Mononuclear cell (primary cell): ENCODE measurements around the gene CUL9. TPM values are rescaled to one million over a fixed set of nuclear protein-coding genes. Genes with fewer than 3 reads are reported as not detected.

Experiments used
- H3K27me3 ChIP-seq: 2 replicates; pipeline ENCODE4 v1.6.0; 2011; ENCODE audit warnings: low read length, control low read depth; ENCODE audit not compliant: insufficient read depth
- H3K4me1 ChIP-seq: 2 replicates; pipeline ENCODE4 v1.5.1; 2011; ENCODE audit warnings: mild to moderate bottlenecking, low read length, control low read depth; ENCODE audit not compliant: insufficient read depth
- H3K4me3 ChIP-seq: 2 replicates; pipeline ENCODE4 v1.5.1; 2011; ENCODE audit warnings: mild to moderate bottlenecking, low read length, moderate library complexity
- H3K9me3 ChIP-seq: 2 replicates; pipeline ENCODE4 v1.5.1; 2011; ENCODE audit warnings: low read depth, mild to moderate bottlenecking, control low read depth, low read length
- total RNA-seq: library from RNA; depleted of rRNA; stranded (reverse); fragments of >200 nt; gene quantifications from one replicate; pipeline ENCODE4 v1.2.3, GENCODE V29; 2012

Gene CUL9
- total RNA-seq, 1 donor, result 24.2 TPM

DNA sequence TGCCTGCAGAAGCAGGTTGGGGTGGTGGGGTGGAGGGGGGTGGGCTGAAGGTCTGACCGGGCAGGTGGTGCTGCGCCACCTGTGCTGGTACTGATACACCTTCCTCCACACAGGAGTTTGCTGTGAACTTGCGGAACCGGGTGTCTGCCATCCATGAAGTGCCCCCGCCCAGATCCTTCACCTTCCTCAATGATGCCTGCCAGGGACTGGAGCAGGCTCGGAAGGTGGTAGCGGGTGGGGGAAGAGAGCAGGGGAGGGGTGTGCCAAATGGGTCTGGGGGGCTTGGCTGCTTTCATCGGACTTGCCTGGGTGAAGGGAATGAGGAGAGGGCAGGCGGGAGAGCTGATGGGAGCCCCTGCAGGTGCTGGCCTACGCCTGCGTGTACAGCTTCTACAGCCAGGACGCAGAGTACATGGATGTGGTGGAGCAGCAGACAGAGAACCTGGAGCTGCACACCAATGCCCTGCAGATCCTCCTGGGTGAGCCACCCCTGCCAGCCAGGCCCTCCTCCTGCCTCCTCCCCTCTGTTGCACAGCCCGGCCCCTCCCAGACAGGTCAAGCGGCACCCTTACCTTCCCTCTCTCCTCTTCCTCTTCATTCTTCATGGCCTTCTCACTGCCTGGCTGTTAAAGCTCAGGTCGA is 40.5 kb downstream of the CUL9 start:
- H3K4me1 ChIP-seq, result peaks cover 29% of the 10 kb centered on the region
- H3K9me3 ChIP-seq, result no peaks in the 10 kb centered on the region
- H3K27me3 ChIP-seq, result no peaks in the 10 kb centered on the region
- H3K4me3 ChIP-seq, result no peak overlapping the region

DNA sequence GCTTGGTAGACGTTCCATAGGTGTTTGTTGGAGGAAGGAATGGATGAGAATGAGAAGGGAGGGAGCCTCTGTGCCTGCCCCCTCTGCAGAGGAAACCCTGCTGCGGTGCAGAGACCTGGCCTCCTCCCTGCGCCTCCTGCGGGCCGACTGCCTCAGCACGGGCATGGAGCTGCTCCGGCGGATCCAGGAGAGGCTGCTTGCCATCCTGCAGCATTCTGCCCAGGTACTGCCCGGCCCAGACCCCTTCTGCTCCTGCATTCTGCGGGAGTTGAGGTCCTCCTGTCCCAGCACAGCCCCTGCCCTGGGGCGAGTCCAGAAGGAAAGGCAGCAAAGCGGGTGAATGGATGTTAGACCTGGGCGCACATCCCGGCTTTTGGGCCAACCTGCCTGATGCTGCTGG is 41.2 kb downstream of the CUL9 start:
- H3K27me3 ChIP-seq, result no peaks in the 10 kb centered on the region
- no peak overlapping the region for H3K4me3 ChIP-seq
- H3K4me1 ChIP-seq, result peaks cover 35% of the 10 kb centered on the region
- no peaks in the 10 kb centered on the region for H3K9me3 ChIP-seq

DNA sequence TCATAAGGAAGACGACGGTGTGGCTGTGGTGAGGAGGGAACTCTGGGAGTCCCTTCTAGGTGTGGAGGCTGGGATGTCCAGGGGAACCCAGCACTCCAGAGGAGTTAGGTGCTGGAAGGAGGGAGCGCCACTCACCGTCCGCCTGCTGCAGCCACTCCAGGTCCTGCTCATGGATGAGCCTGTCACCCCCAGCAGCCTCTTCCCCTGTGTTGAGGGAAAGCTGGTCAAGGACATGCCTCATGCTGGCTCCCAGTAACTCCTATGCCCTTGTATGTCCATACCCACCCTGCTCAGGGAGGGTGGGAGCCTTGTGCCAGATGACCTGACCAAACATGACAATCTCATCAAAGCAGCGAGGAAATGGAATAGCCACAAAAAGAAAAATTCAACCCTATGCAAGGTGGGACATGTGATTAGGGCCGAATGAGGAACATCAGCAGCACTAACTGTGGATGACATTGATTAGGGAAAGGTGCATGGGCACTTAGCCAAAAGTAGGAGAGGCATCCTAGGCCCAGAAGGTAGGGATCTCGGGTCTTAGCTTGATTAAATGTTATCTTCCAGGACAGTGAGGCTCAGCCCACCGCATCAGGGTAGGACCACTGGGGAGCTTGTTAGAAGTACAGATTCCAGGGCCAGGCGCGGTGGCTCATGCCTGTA is 44.3 kb downstream of the CUL9 start:
- H3K4me1 ChIP-seq, result peaks cover 49% of the 10 kb centered on the region
- no peaks in the 10 kb centered on the region for H3K9me3 ChIP-seq
- H3K27me3 ChIP-seq, result peaks cover 4% of the 10 kb centered on the region
- H3K4me3 ChIP-seq, result no peak overlapping the region

DNA sequence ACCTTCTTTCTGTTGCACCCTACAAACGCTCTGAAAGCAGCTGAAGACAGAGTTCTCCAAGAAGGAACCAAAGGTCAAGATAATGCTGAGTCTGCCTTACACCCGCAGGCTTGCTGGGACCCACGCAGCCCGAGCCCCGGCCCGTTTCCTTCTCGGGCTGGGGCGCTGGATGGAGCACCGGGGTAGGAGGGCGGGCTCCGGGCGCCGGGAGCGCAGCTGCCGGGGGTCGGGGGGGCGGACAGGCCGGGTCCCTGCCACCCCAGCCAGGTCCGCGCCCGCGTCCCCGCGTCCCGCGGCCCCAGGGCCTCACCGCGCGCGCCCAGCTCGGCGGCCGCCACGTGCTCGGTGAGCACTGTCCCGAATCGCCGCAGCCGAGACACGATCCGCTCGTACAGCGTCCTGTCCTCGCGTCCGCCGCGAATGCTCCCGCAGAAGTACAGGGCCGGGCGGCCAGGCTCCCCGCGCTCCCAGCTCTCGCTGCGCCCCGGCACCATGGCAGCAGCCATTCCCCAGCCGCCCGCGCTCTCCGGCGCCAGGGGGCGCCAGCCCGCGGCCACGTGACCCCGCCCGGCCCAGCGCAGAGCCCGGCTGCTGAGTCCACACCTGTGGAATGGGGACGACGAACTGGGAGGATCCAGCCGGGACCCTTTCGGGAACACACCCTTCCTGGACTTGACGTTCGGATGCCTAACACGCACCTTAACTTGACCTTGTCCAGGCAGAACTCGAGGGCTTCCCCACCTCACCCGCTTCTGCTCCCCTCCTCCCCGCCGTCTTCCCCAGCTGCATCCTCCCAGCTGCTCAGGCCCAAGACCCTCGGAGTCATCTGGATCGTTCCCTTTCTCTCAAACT is 47.2 kb downstream of the CUL9 start, which contains the start of gene DNPH1:
DNPH1 (minus strand) TSS at position 531 of the 852 bp plus-strand sequence; CDS start at position 506, 25 bp downstream.
- Histone ChIP-seq H3K4me3 (peak within 1 kb of the TSS; percentile 53), H3K4me1 (peaks cover 39% of the 10 kb centered on the region), H3K27me3 (peaks cover 4% of the 10 kb centered on the region), H3K9me3 (no peaks in the 10 kb centered on the region)

DNA sequence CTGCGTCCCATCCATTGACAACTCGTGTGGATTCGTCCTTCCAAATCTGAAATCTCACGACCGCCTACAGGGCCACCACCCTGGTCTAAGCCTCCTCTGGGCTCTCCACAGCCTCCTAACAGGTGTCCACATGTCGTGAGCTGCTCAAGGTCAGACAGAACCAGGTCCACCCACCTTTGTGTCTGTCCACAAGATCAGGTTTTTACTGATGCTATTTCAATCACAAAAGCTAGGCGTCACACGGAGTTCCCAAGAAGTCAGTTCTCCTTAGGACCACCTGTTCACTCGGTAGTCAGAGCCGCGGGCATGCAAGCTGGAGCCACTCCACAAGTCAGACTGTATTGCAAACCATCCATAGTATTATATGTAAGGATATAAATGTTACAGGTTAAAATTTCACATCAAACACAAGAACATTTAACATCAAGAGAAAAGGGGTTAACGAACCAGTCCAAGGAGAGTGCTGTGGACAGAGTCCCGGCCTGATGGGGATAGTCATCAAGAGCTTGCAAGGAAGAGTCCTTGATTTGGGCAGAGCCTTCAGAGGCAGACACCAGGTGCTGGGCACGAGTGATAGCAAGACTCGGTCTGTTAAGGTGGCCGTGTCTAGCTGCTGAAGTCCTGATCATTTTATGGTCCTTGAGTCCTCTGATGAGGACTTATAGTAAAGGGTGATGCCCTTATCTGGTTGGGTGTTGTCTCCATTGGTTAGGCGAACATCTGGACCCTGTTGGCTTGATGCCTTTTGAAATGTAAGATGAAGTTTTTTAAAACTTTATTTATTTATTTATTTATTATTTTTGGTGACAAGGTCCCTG is 48.0 kb downstream of the CUL9 start:
- Histone ChIP-seq H3K4me3 (no peak overlapping the region), H3K9me3 (no peaks in the 10 kb centered on the region), H3K4me1 (peaks cover 31% of the 10 kb centered on the region), H3K27me3 (peaks cover 4% of the 10 kb centered on the region)

DNA sequence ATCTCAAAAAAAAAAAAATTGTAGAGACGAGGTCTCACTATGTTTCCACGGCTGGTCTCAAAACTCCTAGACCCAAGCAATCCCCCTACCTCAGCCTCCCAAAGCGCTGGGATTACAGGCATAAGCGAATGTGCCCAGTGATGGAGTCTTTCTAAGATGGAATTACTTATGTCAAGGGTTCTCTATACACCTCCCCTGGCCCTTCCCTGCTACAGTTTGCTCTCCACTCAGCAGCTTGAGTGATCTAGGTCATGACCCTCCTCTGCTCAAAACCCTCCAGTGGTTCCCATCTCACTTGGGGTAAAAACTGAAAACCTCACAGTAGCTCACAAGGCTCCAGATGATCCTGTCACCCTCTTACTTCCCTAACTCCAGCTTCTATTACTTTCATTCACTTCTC is 49.1 kb downstream of the CUL9 start:
- peaks cover 22% of the 10 kb centered on the region for H3K4me1 ChIP-seq
- H3K4me3 ChIP-seq, result no peak overlapping the region
- peaks cover 4% of the 10 kb centered on the region for H3K27me3 ChIP-seq
- no peaks in the 10 kb centered on the region for H3K9me3 ChIP-seq

DNA sequence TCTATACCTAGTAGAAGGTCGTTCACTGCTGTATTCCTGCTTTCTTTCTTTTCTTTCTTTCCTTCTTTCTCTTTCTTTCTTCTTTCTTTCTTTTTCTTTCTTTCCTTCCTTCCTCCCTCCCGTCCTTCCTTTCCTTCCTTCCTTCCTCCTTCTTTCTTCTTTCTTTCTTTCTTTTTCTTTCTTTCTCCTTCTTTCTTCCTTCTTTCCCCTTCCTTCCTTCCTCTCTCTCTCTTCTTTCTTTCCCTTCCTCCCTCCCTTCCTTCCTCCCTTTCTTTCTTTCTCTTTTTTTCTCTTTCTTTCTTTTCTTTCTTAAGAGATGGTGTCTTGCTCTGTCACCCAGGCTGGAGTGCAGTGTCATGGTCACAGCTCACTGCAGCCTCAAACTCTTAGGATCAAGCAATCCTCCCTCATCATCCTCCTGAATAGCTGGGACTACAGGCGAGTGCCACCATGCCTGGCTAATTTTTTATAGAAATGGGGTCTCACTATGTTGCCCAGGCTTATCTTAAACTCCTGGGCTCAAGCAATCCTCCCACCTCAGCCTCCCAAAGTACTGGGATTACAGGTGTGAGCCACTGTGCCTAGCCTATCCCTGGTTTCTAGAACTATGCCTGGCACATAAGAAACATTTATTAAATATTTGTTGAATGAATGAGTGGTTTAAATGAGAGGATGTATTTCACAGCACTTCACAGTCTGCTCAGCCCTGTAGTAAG is 49.9 kb downstream of the CUL9 start:
- Histone ChIP-seq H3K27me3 (peaks cover 4% of the 10 kb centered on the region), H3K4me1 (peaks cover 22% of the 10 kb centered on the region), H3K9me3 (no peaks in the 10 kb centered on the region), H3K4me3 (no peak overlapping the region)

DNA sequence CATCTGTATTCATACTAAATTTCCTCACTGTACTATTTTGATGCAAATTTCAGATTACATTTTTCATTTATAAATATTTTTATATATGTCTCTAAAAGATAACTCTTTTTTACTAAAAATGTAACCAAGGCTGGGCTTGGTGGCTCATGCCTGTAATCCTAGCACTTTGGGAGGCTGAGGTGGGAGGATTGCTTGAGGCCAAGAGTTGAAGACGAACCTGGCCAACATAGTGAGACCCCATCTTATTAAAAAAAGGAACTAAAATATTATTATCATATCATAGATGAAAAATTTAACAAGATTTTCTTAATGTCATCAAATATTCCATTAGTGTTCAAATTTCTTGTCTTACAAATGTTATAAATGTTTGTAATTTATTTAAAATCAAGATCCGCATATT is 53.8 kb downstream of the CUL9 start:
- Histone ChIP-seq H3K4me3 (no peak overlapping the region), H3K9me3 (no peaks in the 10 kb centered on the region), H3K4me1 (no peaks in the 10 kb centered on the region), H3K27me3 (peaks cover 21% of the 10 kb centered on the region)

DNA sequence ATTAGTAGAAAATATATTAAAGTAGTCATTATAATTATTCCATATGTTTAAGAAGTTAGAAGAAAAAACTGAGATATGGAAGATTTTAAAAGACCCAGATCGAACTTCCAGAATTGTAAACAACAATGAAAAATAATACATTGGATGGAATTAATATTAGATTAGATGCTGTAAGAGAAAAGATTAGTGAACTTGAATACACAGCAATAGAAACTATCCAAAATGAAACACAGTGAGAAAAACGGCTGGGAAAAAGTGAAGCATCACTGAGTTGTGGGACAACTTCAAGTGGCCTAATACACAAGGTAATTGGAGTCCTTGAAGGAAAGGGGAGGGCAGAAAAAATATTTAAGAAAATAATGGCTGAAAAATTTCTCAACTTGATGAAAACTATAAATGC is 57.1 kb downstream of the CUL9 start:
- no peaks in the 10 kb centered on the region for H3K4me1 ChIP-seq
- no peaks in the 10 kb centered on the region for H3K9me3 ChIP-seq
- no peak overlapping the region for H3K4me3 ChIP-seq
- peaks cover 46% of the 10 kb centered on the region for H3K27me3 ChIP-seq

DNA sequence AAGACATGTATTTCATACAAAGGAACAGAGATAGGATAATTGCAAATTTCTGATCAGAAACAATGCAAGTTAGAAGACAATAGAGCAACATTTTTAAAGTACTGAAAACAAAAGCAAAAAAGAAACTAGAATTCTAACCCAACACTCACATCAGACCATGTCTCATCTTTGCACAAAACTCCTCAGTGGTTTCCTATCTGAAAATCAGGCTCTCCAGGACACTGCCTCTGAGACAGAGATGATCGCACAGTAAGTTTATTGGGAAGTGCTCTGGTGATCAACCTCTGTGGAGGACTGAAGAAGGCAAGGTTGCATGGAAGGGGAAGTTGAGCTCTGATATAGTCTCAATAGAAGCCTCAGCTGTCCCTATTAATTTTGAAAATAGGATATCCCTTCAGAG is 59.0 kb downstream of the CUL9 start:
- Histone ChIP-seq H3K4me1 (no peaks in the 10 kb centered on the region), H3K27me3 (peaks cover 63% of the 10 kb centered on the region), H3K9me3 (no peaks in the 10 kb centered on the region), H3K4me3 (no peak overlapping the region)

DNA sequence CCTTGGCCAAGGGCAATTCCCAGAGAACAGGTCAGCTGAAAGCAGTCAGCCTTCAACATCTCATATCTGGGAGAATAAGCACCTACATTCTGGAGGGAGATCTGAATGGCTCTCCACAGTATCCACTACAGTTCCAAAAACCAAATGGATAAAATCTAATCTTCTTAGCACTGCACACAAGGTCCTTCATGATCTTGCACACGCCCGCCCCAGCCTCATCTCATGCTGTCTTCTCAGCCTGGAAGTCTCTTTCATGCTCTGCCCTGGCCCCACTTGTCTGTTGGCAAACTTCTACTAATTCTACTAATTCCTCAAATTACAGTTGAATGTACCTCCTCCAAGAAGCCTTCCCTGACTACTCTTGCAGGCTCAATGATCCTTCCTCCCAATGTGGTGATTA is 59.5 kb downstream of the CUL9 start:
- Histone ChIP-seq H3K27me3 (peaks cover 64% of the 10 kb centered on the region), H3K9me3 (no peaks in the 10 kb centered on the region), H3K4me1 (peaks cover 1% of the 10 kb centered on the region), H3K4me3 (no peak overlapping the region)

DNA sequence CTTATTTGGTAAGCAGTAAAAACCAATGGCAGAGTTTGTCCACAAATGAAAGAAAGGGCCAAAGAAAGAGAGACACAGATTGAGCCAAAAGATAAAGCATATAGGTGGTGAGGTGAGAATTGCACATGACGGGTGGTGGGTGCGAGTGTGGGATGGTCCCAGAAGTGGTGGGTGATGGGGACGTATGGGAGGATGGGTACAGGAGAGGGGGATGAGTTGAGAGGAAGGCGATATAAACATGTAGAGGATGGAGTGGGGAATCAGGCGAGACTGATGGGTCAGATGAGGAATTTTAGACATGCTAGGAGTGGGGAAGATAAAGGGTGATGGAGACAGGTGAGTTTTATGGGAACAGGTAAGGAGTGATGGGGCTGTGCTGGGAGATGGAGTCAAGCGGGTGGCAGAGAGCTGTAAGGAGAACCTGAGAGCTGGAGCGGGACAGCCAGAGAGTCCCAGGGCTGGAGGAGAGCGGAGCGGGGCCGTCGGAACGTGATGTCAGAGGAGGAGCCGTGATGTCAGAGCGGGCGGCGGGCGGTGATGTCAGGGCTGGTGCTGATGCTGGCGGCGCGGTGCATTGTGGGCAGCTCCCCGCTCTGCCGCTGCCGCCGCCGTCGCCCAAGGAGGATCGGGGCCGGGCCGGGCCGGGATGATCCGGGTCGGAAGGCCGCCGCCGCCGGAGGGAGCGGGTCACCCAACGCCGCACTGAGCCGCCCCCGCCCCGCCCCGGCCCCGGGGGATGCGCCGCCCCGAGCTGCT is 61.1 kb downstream of the CUL9 start, which contains the start of gene TTBK1:
TTBK1 (plus strand) TSS at position 574 of the 756 bp plus-strand sequence. CDS start 3,180 bp downstream, outside the sequence.
- Histone ChIP-seq H3K4me3 (no peak within 1 kb of the TSS), H3K9me3 (no peaks in the 10 kb centered on the region), H3K4me1 (peaks cover 15% of the 10 kb centered on the region), H3K27me3 (peaks cover 59% of the 10 kb centered on the region)

DNA sequence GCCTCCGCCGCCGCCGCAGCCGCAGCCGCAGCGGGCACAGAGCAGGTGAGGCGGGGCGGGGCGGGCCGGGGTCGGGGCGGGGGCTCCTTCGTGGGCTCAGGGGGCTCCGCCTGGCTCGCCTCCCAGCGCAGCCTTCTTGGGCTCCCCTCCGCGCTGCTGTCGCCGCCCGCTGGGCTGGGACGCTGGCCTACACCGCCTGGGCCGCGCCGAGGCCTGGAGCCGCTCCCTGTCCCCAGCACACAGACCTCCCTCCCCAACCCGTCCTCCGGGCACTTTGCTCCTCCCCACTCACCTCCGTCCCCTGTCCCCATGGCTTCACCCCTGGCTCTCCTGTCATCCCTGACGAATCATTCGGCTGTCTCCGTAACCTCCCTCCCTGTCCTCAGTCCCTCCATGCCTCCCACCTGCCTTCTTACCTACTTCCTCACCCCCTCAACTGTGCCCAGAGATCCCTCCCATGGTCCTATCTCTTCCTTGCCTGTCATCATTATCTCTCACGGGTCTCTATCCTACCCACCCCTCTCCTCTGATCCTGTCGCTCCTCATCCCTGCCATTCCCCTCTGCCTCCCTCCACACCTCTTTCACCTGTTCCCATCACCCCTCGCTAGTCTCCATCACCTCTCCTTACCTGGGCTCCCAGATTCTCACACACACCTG is 61.8 kb downstream of the CUL9 start:
- H3K4me1 ChIP-seq, result peaks cover 15% of the 10 kb centered on the region
- no peaks in the 10 kb centered on the region for H3K9me3 ChIP-seq
- H3K4me3 ChIP-seq, result no peak overlapping the region
- peaks cover 57% of the 10 kb centered on the region for H3K27me3 ChIP-seq
